NCI-H510A treated with DMSO at 0.1 percent for 48 hours (cell line): ENCODE data around the gene ERGIC1.
"Not testable (repeated sequence)": the region's sequence is repeated elsewhere in the genome, so short reads cannot be mapped to it uniquely, and the experiment has no call there.

Experiments used
- DNase-seq: peaks from one replicate; lab custom pipeline; 2025; lab: John Stamatoyannopoulos, UW

ERGIC1 gene

GRCh38 chr5:172833686-172834414, at the start of gene ERGIC1:
Gene ERGIC1, plus strand, starts transcription at chr5:172834251. Its CDS starts 163 bp downstream, at chr5:172834414.
- peak; percentile 42 for DNase-seq

- DNase-seq = no peak
Observed at GRCh38 chr5:172785429-172786088, 48.5 kb upstream of the ERGIC1 start.

- no peak for DNase-seq
Observed at GRCh38 chr5:172786736-172787462, 47.2 kb upstream of the ERGIC1 start.

GRCh38 chr5:172787538-172787937, 46.5 kb upstream of the ERGIC1 start:
- not testable (repeated sequence) for DNase-seq

- DNase-seq = no peak
Observed at GRCh38 chr5:172788771-172789686, 45.0 kb upstream of the ERGIC1 start.

GRCh38 chr5:172789687-172790495, 44.2 kb upstream of the ERGIC1 start:
- no peak for DNase-seq

GRCh38 chr5:172790496-172790889, 43.6 kb upstream of the ERGIC1 start:
- no peak for DNase-seq

- no peak for DNase-seq
Observed at GRCh38 chr5:172791286-172791685, 42.8 kb upstream of the ERGIC1 start.

GRCh38 chr5:172791726-172792445, 42.2 kb upstream of the ERGIC1 start:
- no peak for DNase-seq

- no peak for DNase-seq
Observed at GRCh38 chr5:172792701-172793570, 41.1 kb upstream of the ERGIC1 start.

GRCh38 chr5:172793577-172794488, 40.2 kb upstream of the ERGIC1 start:
- no peak for DNase-seq

GRCh38 chr5:172795318-172795977, 38.6 kb upstream of the ERGIC1 start:
- DNase-seq = no peak

- no peak for DNase-seq
Observed at GRCh38 chr5:172796306-172796705, 37.7 kb upstream of the ERGIC1 start.

GRCh38 chr5:172797771-172798191, 36.3 kb upstream of the ERGIC1 start:
- DNase-seq = no peak

GRCh38 chr5:172798422-172799215, 35.4 kb upstream of the ERGIC1 start:
- DNase-seq = no peak

GRCh38 chr5:172799416-172799815, 34.6 kb upstream of the ERGIC1 start:
- no peak for DNase-seq

GRCh38 chr5:172800088-172800551, 33.9 kb upstream of the ERGIC1 start:
- DNase-seq = no peak
